Measurements from ENCODE around the gene CLMN.
"Not testable (repeated sequence)": the region's sequence is repeated elsewhere in the genome, so short reads cannot be mapped to it uniquely, and the experiment has no call there.

Gene CLMN

DNA sequence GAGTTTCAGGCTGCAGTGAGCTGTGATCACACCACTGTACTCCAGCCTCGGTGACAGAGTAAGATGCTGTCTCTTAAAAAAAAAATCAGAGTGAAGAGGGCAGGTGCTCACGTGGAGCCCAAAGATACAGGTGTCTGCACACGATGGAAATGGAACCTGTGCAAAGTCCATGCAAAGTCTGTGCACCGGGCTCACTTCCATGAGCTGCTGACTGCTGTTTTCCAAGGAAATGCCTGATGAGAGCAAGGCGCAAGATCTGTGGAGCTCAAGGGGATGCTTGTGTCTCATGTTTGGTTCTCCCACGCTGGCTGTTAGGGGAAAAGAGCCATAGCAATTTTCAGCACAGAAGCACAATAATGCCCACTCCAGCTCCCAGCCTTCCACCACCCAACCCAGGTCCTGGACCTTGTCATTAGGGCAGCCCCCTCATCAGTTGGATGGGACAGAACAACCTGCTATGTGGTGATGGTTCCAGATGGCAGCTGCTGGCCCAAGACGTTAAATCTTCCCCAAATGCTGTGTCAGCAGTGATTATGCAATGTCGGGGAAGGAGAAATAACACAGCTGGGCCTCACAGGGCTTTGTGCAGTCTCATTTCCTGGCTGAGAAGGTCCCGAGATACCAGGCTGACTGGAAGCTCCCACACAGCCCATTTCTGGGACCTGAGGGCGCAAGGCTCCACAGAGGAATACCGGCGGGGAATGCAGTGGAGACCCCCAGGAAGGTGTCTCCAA is 134.5 kb downstream of the CLMN start:
- Histone ChIP-seq H3K9me3 (replicated peaks in 1 of 11) (peaks cover 5 to 17% (median 14%) of the 10 kb centered on the region in 11 experiments; a peak in 20 of 22 replicates), H3K27ac (peak overlapping the region in 10 of 11 experiments; percentile 55 to 94 (median 84); a peak in 20 of 22 replicates), H3K36me3 (0 out of 22 replicates have a peak, but pooled peaks cover 0 to 3% (median 0%) of the 10 kb centered on the region in 11 experiments), H3K27me3 (no peaks in the 10 kb centered on the region), H3K4me1 (peaks cover 16 to 81% (median 50%) of the 10 kb centered on the region in 10 experiments), H3K4me3 (peak overlapping the region in 7 of 10 experiments; percentile 0 to 56 (median 31); a peak in 11 of 20 replicates), H4K20me1 (no peaks in the 10 kb centered on the region), H3K4me2 (peak overlapping the region; percentile 37 to 89 (median 82); a peak in 21 of 22 replicates), H3K9ac (peak overlapping the region in 9 of 11 experiments; percentile 8 to 74 (median 69); a peak in 15 of 22 replicates)
- peak; percentile 66 to 95 (median 91); a peak in 21 of 22 replicates for TF ChIP-seq Cebpa-rat (IDR thresholded peaks at IDR 0.05)

DNA sequence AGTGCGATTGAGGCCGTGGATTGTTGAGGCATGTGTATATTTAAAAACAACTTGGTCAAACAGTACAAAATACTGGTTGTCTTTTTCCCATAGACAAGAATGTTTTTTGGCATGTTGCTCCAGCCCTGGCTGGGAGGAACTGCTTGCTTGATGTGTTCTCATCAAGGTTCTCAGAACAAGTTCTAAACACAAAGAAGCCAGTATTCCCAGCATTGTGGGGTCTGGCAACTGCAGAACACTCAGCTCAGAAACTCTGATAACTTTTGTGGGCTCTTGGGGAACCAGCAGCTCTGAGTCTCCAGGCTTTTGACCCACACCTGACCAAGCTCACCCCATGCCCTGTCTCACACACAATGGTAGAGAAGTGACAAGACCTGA is 135.3 kb downstream of the CLMN start:
- Histone ChIP-seq H3K4me2 (peak overlapping the region in 8 of 11 experiments; percentile 8 to 89 (median 86); a peak in 15 of 22 replicates), H3K4me3 (no peak overlapping the region), H4K20me1 (no peaks in the 10 kb centered on the region), H3K36me3 (no peaks in the 10 kb centered on the region), H3K27ac (peak overlapping the region in 9 of 11 experiments; percentile 70 to 94 (median 84); a peak in 17 of 22 replicates), H3K4me1 (peaks cover 24 to 88% (median 58%) of the 10 kb centered on the region in 10 experiments), H3K27me3 (no peaks in the 10 kb centered on the region), H3K9ac (peak overlapping the region in 3 of 11 experiments; percentile 18 to 42 (median 26); a peak in 5 of 22 replicates), H3K9me3 (replicated peaks in 1 of 11) (peaks cover 5 to 17% (median 14%) of the 10 kb centered on the region in 11 experiments; a peak in 20 of 22 replicates)
- TF ChIP-seq Cebpa-rat (IDR thresholded peaks at IDR 0.05): no peak

DNA sequence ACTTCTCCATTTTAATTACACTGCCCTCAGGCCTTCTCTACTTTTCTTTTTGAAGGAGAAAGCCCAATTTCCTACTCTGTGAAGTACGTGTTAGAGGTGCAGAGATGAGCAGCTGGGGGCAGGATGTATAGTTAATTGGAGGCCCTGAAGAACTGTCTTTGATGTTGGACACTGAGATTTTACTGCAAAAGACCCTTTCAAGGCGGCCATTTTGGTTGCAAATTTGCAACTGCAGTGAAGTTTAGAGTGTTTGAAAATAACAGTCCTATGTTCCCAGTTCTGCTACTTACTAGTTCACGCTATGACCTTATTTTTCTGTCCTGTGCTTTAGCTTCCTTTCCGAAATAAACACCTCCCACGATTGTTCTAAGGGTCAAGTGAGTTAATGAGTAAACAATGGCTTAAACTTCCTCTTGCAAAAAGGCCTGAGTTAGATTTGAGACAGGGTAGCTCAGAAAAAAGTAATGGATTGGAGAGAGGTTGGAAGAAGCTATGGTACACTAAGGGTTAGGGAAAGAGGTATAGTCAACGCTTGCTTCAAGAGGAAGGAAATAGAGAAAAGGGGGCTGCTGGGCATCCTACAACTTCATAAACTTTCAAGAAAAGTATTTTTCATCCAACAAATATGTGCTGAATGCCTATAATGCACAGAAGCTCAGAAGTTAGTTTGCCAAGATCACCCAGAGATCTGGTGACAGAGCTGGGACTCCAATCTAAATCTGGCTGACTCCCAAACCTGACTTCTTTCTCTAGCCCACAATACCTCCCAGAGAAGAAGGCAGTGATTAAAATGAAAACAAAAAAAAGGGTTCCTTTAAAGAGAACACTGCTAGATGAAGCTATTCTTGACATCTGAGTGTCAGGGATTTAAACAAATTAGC is 135.9 kb downstream of the CLMN start:
- Histone ChIP-seq H3K9ac (peak overlapping the region in 3 of 11 experiments; percentile 18 to 42 (median 26); a peak in 4 of 22 replicates), H3K9me3 (replicated peaks in 1 of 11) (peaks cover 5 to 16% (median 14%) of the 10 kb centered on the region in 11 experiments; a peak in 20 of 22 replicates)

DNA sequence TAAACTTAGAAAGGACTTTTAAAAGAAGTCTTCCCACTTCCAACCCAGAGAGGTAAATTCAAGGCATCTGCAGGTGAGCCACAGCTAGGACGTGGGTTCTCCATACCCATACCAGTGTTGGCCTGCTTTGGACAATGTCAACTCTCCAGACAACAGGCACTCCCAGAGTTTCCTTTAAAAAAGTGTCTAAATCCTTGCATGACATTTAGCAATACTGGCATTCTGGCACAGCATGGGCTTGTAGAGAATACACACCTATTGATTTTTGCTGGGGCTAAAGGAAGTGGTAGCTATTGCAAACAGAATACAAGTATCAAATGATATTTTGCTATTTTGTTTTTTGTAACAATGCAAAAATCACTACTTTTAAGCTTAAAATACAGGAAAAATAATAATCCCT is 136.6 kb downstream of the CLMN start:
- Histone ChIP-seq H3K36me3 (no peaks in the 10 kb centered on the region), H3K9ac (no peak overlapping the region), H3K4me1 (peaks cover 31 to 87% (median 64%) of the 10 kb centered on the region in 10 experiments), H4K20me1 (no peaks in the 10 kb centered on the region), H3K9me3 (replicated peaks in 1 of 11) (peaks cover 5 to 10% (median 9%) of the 10 kb centered on the region in 11 experiments; a peak in 18 of 22 replicates), H3K4me2 (peak overlapping the region in 7 of 11 experiments; percentile 39 to 89 (median 85); a peak in 9 of 22 replicates), H3K4me3 (no peak overlapping the region), H3K27me3 (no peaks in the 10 kb centered on the region), H3K27ac (peak overlapping the region in 3 of 11 experiments; percentile 83 to 94 (median 84); a peak in 5 of 22 replicates)
- TF ChIP-seq Cebpa-rat (IDR thresholded peaks at IDR 0.05): no peak

More for the DNA sequence above, 135.9 kb downstream of the CLMN start:
- H3K27ac ChIP-seq: peak overlapping the region in 9 of 11 experiments; percentile 70 to 94 (median 84); a peak in 16 of 22 replicates
- no peaks in the 10 kb centered on the region for H4K20me1 ChIP-seq
- peak overlapping the region in 8 of 11 experiments; percentile 8 to 89 (median 86); a peak in 15 of 22 replicates for H3K4me2 ChIP-seq
- H3K4me3 ChIP-seq: no peak overlapping the region
- TF ChIP-seq Cebpa-rat (IDR thresholded peaks at IDR 0.05): no peak
- H3K27me3 ChIP-seq: no peaks in the 10 kb centered on the region
- H3K4me1 ChIP-seq: peaks cover 30 to 88% (median 63%) of the 10 kb centered on the region in 10 experiments
- no peaks in the 10 kb centered on the region for H3K36me3 ChIP-seq

DNA sequence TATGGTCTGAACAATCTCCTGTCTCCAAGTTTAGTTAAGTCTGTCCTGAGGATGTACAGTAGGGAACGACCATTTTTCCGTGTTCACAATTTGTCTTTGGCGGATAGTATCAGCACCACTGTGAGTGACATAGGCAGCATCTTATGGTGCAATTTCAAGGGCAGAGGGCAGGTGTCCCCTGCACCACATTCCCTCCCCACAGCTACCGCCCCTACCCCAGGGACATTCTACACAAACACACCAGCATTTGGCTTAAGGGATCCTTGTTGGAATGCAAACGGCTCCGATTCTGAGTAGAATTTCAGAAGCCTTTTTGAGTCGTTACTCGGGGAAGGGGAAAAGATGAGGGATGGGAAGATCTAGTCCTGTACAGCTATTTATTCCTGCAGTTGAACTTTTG is 137.3 kb downstream of the CLMN start:
- H3K4me2 ChIP-seq: peak overlapping the region in 3 of 11 experiments; percentile 85 to 89 (median 87); a peak in 6 of 22 replicates
- H3K4me3 ChIP-seq: no peak overlapping the region
- H3K9ac ChIP-seq: no peak overlapping the region
- no peaks in the 10 kb centered on the region for H4K20me1 ChIP-seq
- H3K27me3 ChIP-seq: no peaks in the 10 kb centered on the region
- no peak for TF ChIP-seq Cebpa-rat (IDR thresholded peaks at IDR 0.05)
- H3K4me1 ChIP-seq: peaks cover 31 to 86% (median 64%) of the 10 kb centered on the region in 10 experiments
- peak overlapping the region in 2 of 11 experiments; percentile 83 to 84; a peak in 2 of 22 replicates for H3K27ac ChIP-seq
- H3K36me3 ChIP-seq: no peaks in the 10 kb centered on the region
- peaks cover 0 to 3% (median 2%) of the 10 kb centered on the region in 11 experiments; a peak in 8 of 22 replicates for H3K9me3 ChIP-seq (replicated peaks in 1 of 11)

DNA sequence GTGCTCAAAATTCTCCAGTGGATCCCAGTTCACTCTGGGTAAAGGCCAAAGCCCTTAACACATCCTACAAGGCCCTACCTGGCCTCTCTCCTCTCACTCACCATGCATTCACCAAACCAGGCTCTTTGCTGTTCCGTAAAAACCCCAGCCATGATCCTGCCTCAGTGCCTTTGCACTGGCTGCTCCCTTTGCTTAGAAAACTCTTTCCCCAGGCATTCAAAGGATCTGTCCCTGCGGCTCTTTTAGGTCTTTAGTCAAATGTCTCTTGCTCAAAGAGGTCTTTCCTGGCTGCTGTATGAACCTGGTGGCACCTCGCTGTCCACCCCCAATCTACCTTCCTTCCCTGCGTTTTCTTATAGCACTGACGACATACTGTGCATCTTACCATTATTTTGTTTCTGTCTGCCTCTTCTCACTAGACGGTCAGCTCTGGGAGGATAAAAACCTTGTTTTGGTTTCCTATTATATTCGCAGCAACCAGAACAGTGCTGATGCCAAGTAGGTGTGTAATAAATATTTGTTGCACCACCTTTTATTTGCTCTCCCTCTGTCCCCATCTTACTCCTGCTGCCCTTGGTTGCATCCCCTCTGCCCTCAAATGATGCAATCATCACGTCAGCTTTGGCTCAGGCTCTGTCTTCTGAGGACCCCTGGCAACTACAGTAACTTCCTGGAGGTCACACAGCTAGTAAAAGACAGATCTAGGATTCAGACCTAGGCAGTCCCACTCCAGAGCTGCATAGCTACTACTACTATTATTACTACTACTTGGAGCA is 138.6 kb downstream of the CLMN start:
- Histone ChIP-seq H3K4me2 (peak overlapping the region in 4 of 11 experiments; percentile 19 to 70 (median 32); a peak in 3 of 22 replicates), H3K4me3 (no peak overlapping the region)

DNA sequence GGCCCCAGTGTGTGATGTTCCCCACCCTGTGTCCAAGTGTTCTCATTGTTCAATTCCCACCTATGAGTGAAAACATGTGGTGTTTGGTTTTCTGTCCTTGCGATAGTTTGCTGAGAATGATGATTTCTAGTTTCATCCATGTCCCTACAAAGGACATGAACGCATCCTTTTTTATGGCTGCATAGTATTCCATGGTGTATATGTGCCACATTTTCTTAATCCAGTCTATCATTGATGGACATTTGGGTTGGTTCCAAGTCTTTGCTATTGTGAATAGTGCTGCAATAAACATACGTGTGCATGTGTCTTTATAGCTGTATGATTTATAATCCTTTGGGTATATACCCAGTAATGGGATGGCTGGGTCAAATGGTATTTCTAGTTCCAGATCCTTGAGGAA is 144.0 kb downstream of the CLMN start:
- H3K36me3 ChIP-seq; H3K4me2 ChIP-seq; H3K27ac ChIP-seq; H3K4me3 ChIP-seq; H3K9me3 ChIP-seq (replicated peaks in 1 of 11); H3K9ac ChIP-seq; H4K20me1 ChIP-seq; H3K27me3 ChIP-seq: not testable (repeated sequence)
- peaks cover 15 to 45% (median 29%) of the 10 kb centered on the region in 10 experiments for H3K4me1 ChIP-seq

More for the DNA sequence above, 138.6 kb downstream of the CLMN start:
- H4K20me1 ChIP-seq: no peaks in the 10 kb centered on the region
- TF ChIP-seq Cebpa-rat (IDR thresholded peaks at IDR 0.05): peak in 2 of 11 experiments; percentile 35 to 51; a peak in 3 of 22 replicates
- H3K9ac ChIP-seq: no peak overlapping the region
- no peaks in the 10 kb centered on the region for H3K36me3 ChIP-seq
- no peaks in the 10 kb centered on the region for H3K27me3 ChIP-seq
- no peak overlapping the region for H3K27ac ChIP-seq
- no peaks in the 10 kb centered on the region for H3K9me3 ChIP-seq (replicated peaks in 1 of 11)
- peaks cover 30 to 73% (median 53%) of the 10 kb centered on the region in 10 experiments for H3K4me1 ChIP-seq
